GM06990 (cell line): ENCODE results near the gene CAPZB.

Experiments
- DNase-seq: peaks from one replicate; pipeline ENCODE4 v3.0.0-alpha.2; 2011; ENCODE audit not compliant: insufficient read length; ENCODE audit errors: extremely low read depth
- H3K27me3 ChIP-seq: replicated peaks from 2 replicates; pipeline ENCODE4 v1.6.0; 2011; ENCODE audit warnings: low read length; ENCODE audit not compliant: control insufficient read depth, insufficient read depth
- H3K36me3 ChIP-seq: 2 replicates; pipeline ENCODE4 v1.5.1; 2011; ENCODE audit warnings: low read length; ENCODE audit not compliant: control insufficient read depth, insufficient read depth
- H3K4me3 ChIP-seq: replicated peaks from 2 replicates; pipeline ENCODE4 v1.5.1; 2011; ENCODE audit warnings: low read depth, mild to moderate bottlenecking, control low read depth, low read length
- TF ChIP-seq, protein P1 (sequence below): IDR thresholded peaks from 2 replicates; pipeline ENCODE4 v1.5.1; 2011; ENCODE audit warnings: low read length, control low read depth, mild to moderate bottlenecking, inconsistent platforms; ENCODE audit not compliant: insufficient read depth, poor library complexity, severe bottlenecking

Gene CAPZB

DNA sequence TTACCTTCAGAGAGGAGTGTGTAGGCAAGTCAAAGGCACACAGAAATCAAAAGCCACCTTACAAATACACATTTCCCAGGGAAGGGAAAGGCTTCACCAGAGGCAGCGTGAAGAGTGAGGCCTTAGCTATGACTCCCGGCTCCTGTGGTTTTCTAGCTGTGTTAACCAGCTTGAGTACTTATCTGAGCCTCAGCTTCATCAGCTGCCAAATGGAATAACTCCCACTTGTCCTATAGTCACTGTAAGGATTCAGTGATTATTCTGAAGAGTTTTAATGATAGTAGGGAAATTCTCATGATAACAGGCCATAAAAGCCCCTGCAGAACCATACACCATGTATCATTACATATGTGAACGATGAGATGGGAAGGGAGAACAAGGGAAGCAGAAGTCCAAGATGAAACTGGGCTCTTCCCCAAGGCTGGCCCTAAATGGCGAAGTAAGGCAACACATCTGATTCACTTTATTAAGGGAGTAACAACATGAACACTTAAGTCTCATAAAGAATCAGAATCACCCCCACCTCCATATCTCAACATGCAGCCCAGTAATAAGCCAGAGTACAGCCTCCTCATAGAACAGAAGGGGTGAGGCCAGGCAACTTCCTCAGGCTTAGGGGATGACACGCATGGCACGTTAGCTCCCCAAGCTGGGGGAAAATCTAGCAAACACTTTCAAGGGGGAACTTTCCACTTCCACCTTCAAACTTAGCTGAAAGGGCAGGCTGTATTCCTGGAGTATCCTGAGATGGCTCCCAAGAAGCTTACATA lies 109.5 kb downstream of the CAPZB start:
- H3K4me3 ChIP-seq, result no peak overlapping the region
- DNase-seq, result no peak
- no peaks in the 10 kb centered on the region for H3K27me3 ChIP-seq
- TF ChIP-seq, protein P1, sequence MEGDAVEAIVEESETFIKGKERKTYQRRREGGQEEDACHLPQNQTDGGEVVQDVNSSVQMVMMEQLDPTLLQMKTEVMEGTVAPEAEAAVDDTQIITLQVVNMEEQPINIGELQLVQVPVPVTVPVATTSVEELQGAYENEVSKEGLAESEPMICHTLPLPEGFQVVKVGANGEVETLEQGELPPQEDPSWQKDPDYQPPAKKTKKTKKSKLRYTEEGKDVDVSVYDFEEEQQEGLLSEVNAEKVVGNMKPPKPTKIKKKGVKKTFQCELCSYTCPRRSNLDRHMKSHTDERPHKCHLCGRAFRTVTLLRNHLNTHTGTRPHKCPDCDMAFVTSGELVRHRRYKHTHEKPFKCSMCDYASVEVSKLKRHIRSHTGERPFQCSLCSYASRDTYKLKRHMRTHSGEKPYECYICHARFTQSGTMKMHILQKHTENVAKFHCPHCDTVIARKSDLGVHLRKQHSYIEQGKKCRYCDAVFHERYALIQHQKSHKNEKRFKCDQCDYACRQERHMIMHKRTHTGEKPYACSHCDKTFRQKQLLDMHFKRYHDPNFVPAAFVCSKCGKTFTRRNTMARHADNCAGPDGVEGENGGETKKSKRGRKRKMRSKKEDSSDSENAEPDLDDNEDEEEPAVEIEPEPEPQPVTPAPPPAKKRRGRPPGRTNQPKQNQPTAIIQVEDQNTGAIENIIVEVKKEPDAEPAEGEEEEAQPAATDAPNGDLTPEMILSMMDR, result no peak
- H3K36me3 ChIP-seq, result peaks cover 34% of the 10 kb centered on the region

DNA sequence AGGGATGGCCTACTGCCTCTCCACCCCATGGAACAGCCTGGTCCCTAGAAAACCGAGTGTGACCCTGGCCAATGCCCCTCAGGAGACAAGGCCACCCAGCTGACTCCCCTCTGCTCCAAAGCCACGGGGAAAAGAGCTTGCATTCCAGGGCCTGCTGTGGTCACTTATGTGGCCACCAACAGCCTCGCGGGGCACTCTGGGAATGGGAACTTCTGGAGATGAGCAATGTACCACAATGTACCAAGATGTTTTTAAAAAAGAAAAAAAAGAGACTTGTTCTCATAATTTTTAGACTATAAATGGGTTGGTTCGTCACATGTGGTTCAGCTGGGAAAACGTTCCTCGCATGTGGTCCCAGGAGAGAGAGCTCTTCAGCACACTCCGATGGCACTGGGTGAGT lies 110.4 kb downstream of the CAPZB start:
- no peak for DNase-seq
- Histone ChIP-seq H3K4me3 (no peak overlapping the region), H3K27me3 (no peaks in the 10 kb centered on the region), H3K36me3 (peaks cover 31% of the 10 kb centered on the region)
- TF ChIP-seq, protein P1, result no peak

DNA sequence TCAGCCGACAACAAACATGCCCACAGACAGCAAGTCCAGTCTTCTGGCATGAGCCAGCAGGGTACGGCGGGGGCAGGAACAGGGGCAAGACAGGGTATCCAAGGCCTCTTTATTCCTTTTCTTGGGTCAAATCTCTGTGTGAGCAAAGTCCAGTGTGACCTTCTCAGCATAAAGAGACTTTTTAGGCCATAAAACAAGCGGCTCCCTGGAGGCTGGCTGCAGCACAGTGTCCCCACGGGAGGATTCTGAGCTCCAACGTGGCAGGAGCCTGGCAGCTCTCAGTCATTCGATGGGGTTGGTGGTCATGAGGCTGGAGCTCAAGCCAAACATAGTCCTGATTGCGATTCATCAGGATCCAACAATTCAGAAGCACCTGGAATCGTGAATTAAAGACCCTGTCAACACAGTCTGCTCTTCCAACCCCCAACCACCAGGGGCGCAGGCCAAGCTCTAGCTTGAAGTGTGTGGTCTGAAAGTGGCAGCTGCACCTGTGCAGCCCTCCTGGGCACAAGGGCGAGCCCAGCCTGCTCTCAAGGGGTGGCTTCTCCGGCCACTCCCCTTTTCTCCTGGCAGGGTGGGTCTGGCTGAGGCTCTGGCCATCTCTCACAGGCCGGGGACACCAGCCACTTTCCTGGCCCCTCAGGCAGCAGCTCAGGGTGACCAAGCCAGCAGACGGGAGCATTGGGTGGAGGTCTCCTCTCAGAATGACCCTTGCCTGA lies 111.1 kb downstream of the CAPZB start:
- no peak for DNase-seq
- H3K4me3 ChIP-seq, result no peak overlapping the region
- H3K36me3 ChIP-seq, result peaks cover 28% of the 10 kb centered on the region

DNA sequence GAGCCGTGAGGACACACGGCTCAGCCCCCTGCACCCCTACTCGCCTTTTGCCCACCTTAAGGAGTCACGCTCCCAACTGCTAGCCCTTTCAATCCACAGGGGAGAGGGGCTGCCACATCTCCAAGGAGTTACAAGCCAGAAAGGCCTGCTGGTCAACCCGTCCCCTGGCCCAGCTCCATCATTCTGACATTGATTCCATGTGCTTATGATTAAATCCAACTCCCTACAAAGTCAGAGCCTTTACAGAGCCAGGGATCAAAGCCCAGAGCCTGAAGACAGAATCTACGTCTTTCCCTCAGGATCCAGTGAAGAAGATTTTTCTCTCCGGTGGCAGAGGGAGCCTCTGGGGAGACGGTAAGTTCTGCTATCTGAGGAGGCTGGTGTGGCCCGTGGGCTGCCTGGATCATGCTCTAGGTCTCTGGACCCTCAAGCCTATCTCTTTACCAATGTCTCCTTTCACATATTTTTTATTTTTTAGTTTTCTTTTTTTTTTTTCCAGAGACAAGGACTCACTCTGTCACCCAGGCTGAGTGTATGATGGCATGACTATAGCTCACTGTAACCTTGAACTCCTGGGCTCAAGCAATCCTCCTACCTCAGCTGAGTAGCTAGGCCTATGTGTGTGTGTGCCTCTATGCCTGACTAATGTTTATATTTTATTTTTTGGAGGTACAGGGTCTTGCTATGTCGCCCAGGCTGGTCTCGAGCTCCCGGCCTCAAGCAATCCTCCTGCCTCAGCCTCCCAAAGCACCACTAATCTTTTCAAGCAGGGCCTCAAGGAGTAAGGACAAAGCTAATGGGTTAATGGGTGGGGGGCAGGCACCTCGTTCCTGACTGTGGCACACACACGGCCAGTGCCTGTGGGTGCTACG lies 111.9 kb downstream of the CAPZB start:
- no peak overlapping the region for H3K4me3 ChIP-seq
- peaks cover 29% of the 10 kb centered on the region for H3K36me3 ChIP-seq
- H3K27me3 ChIP-seq, result no peaks in the 10 kb centered on the region
- TF ChIP-seq, protein P1, result no peak
- DNase-seq, result no peak

More for the DNA sequence above, 111.1 kb downstream of the CAPZB start:
- H3K27me3 ChIP-seq, result no peaks in the 10 kb centered on the region
- TF ChIP-seq, protein P1, result no peak

DNA sequence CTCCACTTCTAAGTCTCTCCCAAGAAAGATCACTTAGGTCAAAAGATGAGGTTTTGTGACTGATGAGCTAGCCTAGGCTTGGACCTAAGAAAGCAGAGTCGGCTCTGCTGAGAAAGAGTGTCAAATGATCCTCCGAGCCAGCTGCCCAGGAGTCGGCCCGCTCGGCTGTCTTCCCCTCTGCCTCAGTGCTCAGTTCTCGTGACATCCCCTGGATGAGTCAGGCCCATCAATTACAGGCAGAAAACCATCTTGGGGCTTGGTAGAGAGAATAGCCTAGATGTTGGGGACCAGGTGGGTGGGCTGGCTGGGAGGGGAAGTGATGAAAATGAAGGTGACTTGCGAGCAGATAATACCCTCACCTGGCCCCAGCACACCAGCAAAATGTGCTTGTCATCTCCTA lies 112.7 kb downstream of the CAPZB start:
- H3K27me3 ChIP-seq, result no peaks in the 10 kb centered on the region
- TF ChIP-seq, protein P1, result no peak
- H3K36me3 ChIP-seq, result peaks cover 26% of the 10 kb centered on the region
- no peak overlapping the region for H3K4me3 ChIP-seq
- no peak for DNase-seq
